Tibial nerve (tissue), 4 donors: ENCODE results near the gene CAMK1D. TPM values are rescaled to one million over a fixed set of nuclear protein-coding genes. Genes with fewer than 3 reads are reported as not detected.

Experiments
- DNase-seq, 2 donors: peaks; one replicate each; pipeline ENCODE4 v3.0.0-alpha.2; 2019; ENCODE audit warnings: low spot score in 2 of 2
- H3K27ac ChIP-seq, 4 donors: fragments of 200-600 bp; sonication (generic) in 3 of 4; one replicate each; pipeline ENCODE4 v1.5.1; 2017 to 2019; ENCODE audit warnings: mild to moderate bottlenecking in 1 of 4
- H3K27me3 ChIP-seq, 2 donors: fragments of 200-600 bp; sonication (generic) in 1 of 2; one replicate each; pipeline versions ENCODE4 v1.5.1 to v1.6.0; 2017 to 2019
- H3K36me3 ChIP-seq, 3 donors: fragments of 200-600 bp; sonication (generic); one replicate each; pipeline ENCODE4 v1.5.1; 2018 to 2019
- H3K4me1 ChIP-seq, 4 donors: fragments of 200-600 bp; sonication (generic) in 3 of 4; one replicate each; pipeline ENCODE4 v1.5.1; 2017 to 2019
- H3K4me3 ChIP-seq, 4 donors: fragments of 200-600 bp; sonication (generic) in 3 of 4; one replicate each; pipeline ENCODE4 v1.5.1; 2017 to 2019; ENCODE audit warnings: mild to moderate bottlenecking in 1 of 4, moderate library complexity in 1 of 4
- H3K9me3 ChIP-seq, 4 donors: fragments of 200-600 bp; sonication (generic) in 3 of 4; one replicate each; pipeline ENCODE4 v1.5.1; 2017 to 2019
- CTCF ChIP-seq, 5 experiments: fragments of 200-600 bp in 3 of 5; fragments of 450-650 bp in 2 of 5; sonication (generic) in 3 of 5; IDR thresholded peaks; one replicate each; pipeline ENCODE4 v1.5.1; 2016 to 2019; ENCODE audit warnings: antibody characterized with exemption in 5 of 5, mild to moderate bottlenecking in 3 of 5, moderate library complexity in 2 of 5
- EP300 ChIP-seq, 2 donors: sonication (generic); formaldehyde crosslinking; IDR thresholded peaks; one replicate each; pipeline ENCODE4 v1.6.1; 2017; ENCODE audit warnings: antibody characterized with exemption in 2 of 2, mild to moderate bottlenecking in 1 of 2
- POLR2A ChIP-seq, 2 donors: fragments of 450-650 bp; IDR thresholded peaks; one replicate each; pipeline ENCODE4 v1.6.1; 2017; ENCODE audit warnings: antibody characterized with exemption in 2 of 2, mild to moderate bottlenecking in 2 of 2, moderate library complexity in 2 of 2
- WGBS, 2 donors: methylation state at CpG; one replicate each; pipeline ENCODE4 v1.1.5; 2018; 5-methylcytosine and 5-hydroxymethylcytosine counted together
- total RNA-seq, 4 donors: library from RNA; depleted of rRNA; stranded (reverse); fragments of >200 nt; gene quantifications; one replicate each; pipeline ENCODE4 v1.1.0, GENCODE V29; 2016

The CAMK1D gene
- total RNA-seq, 4 donors from 2014 or later, result 6.9 to 20.5 (median 17.2) TPM

- DNase-seq, result no peak
- Histone ChIP-seq H3K4me1 (peaks cover 0 to 24% (median 2%) of the 10 kb centered on the region in 4 donors), H3K36me3 (no peaks in the 10 kb centered on the region), H3K4me3 (no peak overlapping the region), H3K9me3 (no peaks in the 10 kb centered on the region), H3K27ac (no peak overlapping the region), H3K27me3 (no peaks in the 10 kb centered on the region)
- TF ChIP-seq EP300 (IDR thresholded peaks at IDR 0.05) (no peak), CTCF (IDR thresholded peaks at IDR 0.05) (no peak), POLR2A (IDR thresholded peaks at IDR 0.05) (no peak)
- WGBS, 2 donors, result 60 to 61% methylated on average over 6 of the region's 6 CpGs
These were observed 352.3 kb downstream of the CAMK1D start for GRCh38 chr10:12701696-12702095.

GRCh38 chr10:12702215-12702770, 352.9 kb downstream of the CAMK1D start:
- TF ChIP-seq POLR2A (IDR thresholded peaks at IDR 0.05) (no peak), CTCF (IDR thresholded peaks at IDR 0.05) (no peak)
- DNase-seq, result no peak
- Histone ChIP-seq H3K27me3 (no peaks in the 10 kb centered on the region), H3K36me3 (no peaks in the 10 kb centered on the region), H3K9me3 (no peaks in the 10 kb centered on the region), H3K27ac (no peak overlapping the region), H3K4me1 (peaks cover 0 to 29% (median 3%) of the 10 kb centered on the region in 4 donors), H3K4me3 (no peak overlapping the region)
- WGBS, 2 donors, result 85% methylated on average over 9 of the region's 9 CpGs

- Histone ChIP-seq H3K4me1 (peaks cover 0 to 38% (median 10%) of the 10 kb centered on the region in 4 donors), H3K4me3 (no peak overlapping the region), H3K9me3 (no peaks in the 10 kb centered on the region), H3K27ac (no peak overlapping the region), H3K36me3 (no peaks in the 10 kb centered on the region), H3K27me3 (no peaks in the 10 kb centered on the region)
- TF ChIP-seq EP300 (IDR thresholded peaks at IDR 0.05), result no peak
- no peak for TF ChIP-seq POLR2A (IDR thresholded peaks at IDR 0.05)
- TF ChIP-seq CTCF (IDR thresholded peaks at IDR 0.05), result no peak
- 70 to 89% methylated on average over 4 to 5 of the region's 6 CpGs for WGBS, 2 donors
- DNase-seq, result no peak
These were observed 353.8 kb downstream of the CAMK1D start for GRCh38 chr10:12703126-12703525.

- H3K4me1 ChIP-seq, result peaks cover 0 to 43% (median 12%) of the 10 kb centered on the region in 4 donors
- H3K27me3 ChIP-seq, result no peaks in the 10 kb centered on the region
- TF ChIP-seq POLR2A (IDR thresholded peaks at IDR 0.05), result no peak
- TF ChIP-seq CTCF (IDR thresholded peaks at IDR 0.05), result no peak
- TF ChIP-seq EP300 (IDR thresholded peaks at IDR 0.05), result no peak
- no peak overlapping the region for H3K4me3 ChIP-seq
- no peaks in the 10 kb centered on the region for H3K9me3 ChIP-seq
- H3K27ac ChIP-seq, result no peak overlapping the region
- H3K36me3 ChIP-seq, result no peaks in the 10 kb centered on the region
- no peak for DNase-seq
- WGBS, 2 donors, result 51 to 52% methylated on average over 6 of the region's 6 CpGs
These were observed 354.5 kb downstream of the CAMK1D start for GRCh38 chr10:12703813-12704212.

- H3K4me3 ChIP-seq, result no peak overlapping the region
- no peaks in the 10 kb centered on the region for H3K27me3 ChIP-seq
- H3K36me3 ChIP-seq, result no peaks in the 10 kb centered on the region
- DNase-seq, result no peak
- H3K27ac ChIP-seq, result no peak overlapping the region
- WGBS, 2 donors, result 86 to 87% methylated on average over 3 of the region's 3 CpGs
- H3K4me1 ChIP-seq, result peaks cover 0 to 46% (median 17%) of the 10 kb centered on the region in 4 donors
- no peak for TF ChIP-seq EP300 (IDR thresholded peaks at IDR 0.05)
- TF ChIP-seq CTCF (IDR thresholded peaks at IDR 0.05), result no peak
- no peak for TF ChIP-seq POLR2A (IDR thresholded peaks at IDR 0.05)
- H3K9me3 ChIP-seq, result no peaks in the 10 kb centered on the region
These were observed 355.1 kb downstream of the CAMK1D start for GRCh38 chr10:12704488-12704887.
